ENCODE measurements around the gene MAS1. TPM values are rescaled to one million over a fixed set of nuclear protein-coding genes. Genes with fewer than 3 reads are reported as not detected.
"Not testable (repeated sequence)": the region's sequence is repeated elsewhere in the genome, so short reads cannot be mapped to it uniquely, and the experiment has no call there.

The MAS1 gene
- total and polyA plus RNA-seq, 4 experiments from 2014 or later, result not detected

- H3K4me1 ChIP-seq (ENCODE audit: insufficient read depth, low read length), result no peaks in the 10 kb centered on the region
- H3K27me3 ChIP-seq (ENCODE audit: insufficient read depth, low read length), result no peaks in the 10 kb centered on the region
- intact Hi-C loops (cut with micrococcal nuclease), result no loop called here
- DNase-seq, result no peak
- H3K36me3 ChIP-seq (ENCODE audit: insufficient read depth, low read length), result no peaks in the 10 kb centered on the region
- H3K9me3 Mint-ChIP-seq, result peaks cover 0 to 2% (median 0%) of the 10 kb centered on the region in 8 donors
- H3K27ac ChIP-seq (ENCODE audit: low read depth, low read length), result no peak overlapping the region
- CTCF ChIA-PET (ENCODE audit: partially characterized antibody), result interaction anchor here (1.0 kb wide), 1 partner anchor 28 kb away, joined by 3 read pairs; no protein-coding TSS in a partner anchor
- H3K4me1 Mint-ChIP-seq, result peaks cover 0 to 8% (median 2%) of the 10 kb centered on the region in 4 donors
- no peaks in the 10 kb centered on the region for H3K36me3 Mint-ChIP-seq
- H3K27ac Mint-ChIP-seq, result no peak overlapping the region
- peaks cover 11 to 18% of the 10 kb centered on the region in 2 donors for H3K27me3 Mint-ChIP-seq
- no peaks in the 10 kb centered on the region for H3K9me3 ChIP-seq (ENCODE audit: control insufficient read depth in 1 of 2, low read length in 2 of 2)
- no peak overlapping the region for H3K4me3 Mint-ChIP-seq
- POLR2A ChIA-PET (ENCODE audit: partially characterized antibody), result no interaction called here
- H3K4me3 ChIP-seq (ENCODE audit: low read length in 2 of 2), result no peak overlapping the region
These were observed 23.8 kb downstream of the MAS1 start for GRCh38 chr6:159914565-159914923.

GRCh38 chr6:159915397-159915796, 24.6 kb downstream of the MAS1 start:
- no peaks in the 10 kb centered on the region for H3K9me3 ChIP-seq (ENCODE audit: control insufficient read depth in 1 of 2, low read length in 2 of 2)

GRCh38 chr6:159916237-159916636, 25.4 kb downstream of the MAS1 start:
- Mint-ChIP-seq H3K4me1 (peaks cover 0 to 8% (median 2%) of the 10 kb centered on the region in 4 donors), H3K4me3 (no peak overlapping the region), H3K27ac (peak overlapping the region in 1 of 7 donors; percentile 37), H3K36me3 (no peaks in the 10 kb centered on the region), H3K9me3 (peaks cover 0 to 2% (median 1%) of the 10 kb centered on the region in 8 donors), H3K27me3 (peaks cover 5 to 10% of the 10 kb centered on the region in 2 donors)
- Histone ChIP-seq H3K27me3 (ENCODE audit: insufficient read depth, low read length) (no peaks in the 10 kb centered on the region), H3K4me1 (ENCODE audit: insufficient read depth, low read length) (no peaks in the 10 kb centered on the region), H3K36me3 (ENCODE audit: insufficient read depth, low read length) (no peaks in the 10 kb centered on the region), H3K4me3 (ENCODE audit: low read length in 2 of 2) (no peak overlapping the region), H3K9me3 (ENCODE audit: control insufficient read depth in 1 of 2, low read length in 2 of 2) (no peaks in the 10 kb centered on the region), H3K27ac (ENCODE audit: low read depth, low read length) (no peak overlapping the region)
- ChIA-PET POLR2A (ENCODE audit: partially characterized antibody) (no interaction called here), CTCF (ENCODE audit: partially characterized antibody) (no interaction called here)
- no peak for DNase-seq
- intact Hi-C loops (cut with micrococcal nuclease), result no loop called here

More at GRCh38 chr6:159915397-159915796, 24.6 kb downstream of the MAS1 start:
- Histone ChIP-seq H3K27ac (ENCODE audit: low read depth, low read length) (no peak overlapping the region), H3K27me3 (ENCODE audit: insufficient read depth, low read length) (no peaks in the 10 kb centered on the region), H3K4me3 (ENCODE audit: low read length in 2 of 2) (no peak overlapping the region), H3K4me1 (ENCODE audit: insufficient read depth, low read length) (no peaks in the 10 kb centered on the region), H3K36me3 (ENCODE audit: insufficient read depth, low read length) (no peaks in the 10 kb centered on the region)
- Mint-ChIP-seq H3K4me3 (no peak overlapping the region), H3K27ac (no peak overlapping the region), H3K4me1 (peaks cover 0 to 8% (median 2%) of the 10 kb centered on the region in 4 donors), H3K36me3 (no peaks in the 10 kb centered on the region), H3K27me3 (peaks cover 7 to 16% of the 10 kb centered on the region in 2 donors), H3K9me3 (peaks cover 0 to 2% (median 0%) of the 10 kb centered on the region in 8 donors)
- intact Hi-C loops (cut with micrococcal nuclease), result no loop called here
- ChIA-PET POLR2A (ENCODE audit: partially characterized antibody) (no interaction called here), CTCF (ENCODE audit: partially characterized antibody) (no interaction called here)
- no peak for DNase-seq

- H3K4me3 ChIP-seq (ENCODE audit: low read length in 2 of 2), result no peak overlapping the region
- intact Hi-C loops (cut with micrococcal nuclease), result no loop called here
- H3K27ac ChIP-seq (ENCODE audit: low read depth, low read length), result no peak overlapping the region
- Mint-ChIP-seq H3K36me3 (peaks cover 0 to 3% of the 10 kb centered on the region in 2 donors), H3K4me3 (no peak overlapping the region), H3K4me1 (peaks cover 0 to 8% (median 2%) of the 10 kb centered on the region in 4 donors), H3K27ac (no peak overlapping the region), H3K9me3 (peaks cover 0 to 8% (median 4%) of the 10 kb centered on the region in 8 donors), H3K27me3 (peaks cover 5 to 6% of the 10 kb centered on the region in 2 donors)
- no peak for DNase-seq
- ChIA-PET POLR2A (ENCODE audit: partially characterized antibody) (no interaction called here), CTCF (ENCODE audit: partially characterized antibody) (no interaction called here)
- no peaks in the 10 kb centered on the region for H3K4me1 ChIP-seq (ENCODE audit: insufficient read depth, low read length)
- no peaks in the 10 kb centered on the region for H3K27me3 ChIP-seq (ENCODE audit: insufficient read depth, low read length)
- no peaks in the 10 kb centered on the region for H3K36me3 ChIP-seq (ENCODE audit: insufficient read depth, low read length)
- no peaks in the 10 kb centered on the region for H3K9me3 ChIP-seq (ENCODE audit: control insufficient read depth in 1 of 2, low read length in 2 of 2)
These were observed 26.0 kb downstream of the MAS1 start for GRCh38 chr6:159916752-159917151.

- Histone ChIP-seq H3K9me3 (ENCODE audit: control insufficient read depth in 1 of 2, low read length in 2 of 2) (no peaks in the 10 kb centered on the region), H3K27me3 (ENCODE audit: insufficient read depth, low read length) (no peaks in the 10 kb centered on the region), H3K36me3 (ENCODE audit: insufficient read depth, low read length) (no peaks in the 10 kb centered on the region), H3K4me1 (ENCODE audit: insufficient read depth, low read length) (no peaks in the 10 kb centered on the region), H3K27ac (ENCODE audit: low read depth, low read length) (no peak overlapping the region), H3K4me3 (ENCODE audit: low read length in 2 of 2) (no peak overlapping the region)
- H3K27me3 Mint-ChIP-seq, result peaks cover 5 to 11% of the 10 kb centered on the region in 2 donors
- no peak for DNase-seq
- H3K27ac Mint-ChIP-seq, result no peak overlapping the region
- intact Hi-C loops (cut with micrococcal nuclease), result no loop called here
- peaks cover 3 to 19% (median 6%) of the 10 kb centered on the region in 8 donors for H3K9me3 Mint-ChIP-seq
- no peak overlapping the region for H3K4me3 Mint-ChIP-seq
- peaks cover 0 to 6% (median 1%) of the 10 kb centered on the region in 4 donors for H3K4me1 Mint-ChIP-seq
- ChIA-PET POLR2A (ENCODE audit: partially characterized antibody) (no interaction called here), CTCF (ENCODE audit: partially characterized antibody) (interaction anchor here (1.2 kb wide), 1 partner anchor 10 kb away, joined by 3 read pairs; no protein-coding TSS in a partner anchor)
- H3K36me3 Mint-ChIP-seq, result peaks cover 3% of the 10 kb centered on the region in 2 donors
These were observed 28.3 kb downstream of the MAS1 start for GRCh38 chr6:159919011-159919511.

- no peak overlapping the region for H3K4me3 Mint-ChIP-seq
- no peaks in the 10 kb centered on the region for H3K36me3 ChIP-seq (ENCODE audit: insufficient read depth, low read length)
- H3K27me3 ChIP-seq (ENCODE audit: insufficient read depth, low read length), result no peaks in the 10 kb centered on the region
- no peak overlapping the region for H3K4me3 ChIP-seq (ENCODE audit: low read length in 2 of 2)
- H3K4me1 Mint-ChIP-seq, result no peaks in the 10 kb centered on the region
- no peaks in the 10 kb centered on the region for H3K4me1 ChIP-seq (ENCODE audit: insufficient read depth, low read length)
- CTCF ChIA-PET (ENCODE audit: partially characterized antibody), result interaction anchor here (1.2 kb wide), 1 partner anchor 9 kb away, joined by 3 read pairs; no protein-coding TSS in a partner anchor
- H3K27me3 Mint-ChIP-seq, result peaks cover 5 to 12% of the 10 kb centered on the region in 2 donors
- intact Hi-C loops (cut with micrococcal nuclease), result no loop called here
- H3K27ac Mint-ChIP-seq, result no peak overlapping the region
- H3K9me3 ChIP-seq (ENCODE audit: control insufficient read depth in 1 of 2, low read length in 2 of 2), result no peaks in the 10 kb centered on the region
- no peak overlapping the region for H3K27ac ChIP-seq (ENCODE audit: low read depth, low read length)
- H3K36me3 Mint-ChIP-seq, result peaks cover 3% of the 10 kb centered on the region in 2 donors
- H3K9me3 Mint-ChIP-seq, result peaks cover 3 to 20% (median 10%) of the 10 kb centered on the region in 8 donors
- no peak for DNase-seq
- POLR2A ChIA-PET (ENCODE audit: partially characterized antibody), result no interaction called here
These were observed 29.0 kb downstream of the MAS1 start for GRCh38 chr6:159919800-159920199.

- H3K4me1 ChIP-seq (ENCODE audit: insufficient read depth, low read length); H3K36me3 Mint-ChIP-seq; H3K4me3 Mint-ChIP-seq; H3K27ac ChIP-seq (ENCODE audit: low read depth, low read length); H3K36me3 ChIP-seq (ENCODE audit: insufficient read depth, low read length); H3K27me3 ChIP-seq (ENCODE audit: insufficient read depth, low read length); DNase-seq; CTCF ChIA-PET (ENCODE audit: partially characterized antibody); intact Hi-C loops (cut with micrococcal nuclease); H3K9me3 ChIP-seq (ENCODE audit: control insufficient read depth in 1 of 2, low read length in 2 of 2); H3K4me3 ChIP-seq (ENCODE audit: low read length in 2 of 2); H3K27ac Mint-ChIP-seq; POLR2A ChIA-PET (ENCODE audit: partially characterized antibody); H3K4me1 Mint-ChIP-seq: not testable (repeated sequence)
- H3K27me3 Mint-ChIP-seq, result peaks cover 1 to 12% of the 10 kb centered on the region in 2 donors
- H3K9me3 Mint-ChIP-seq, result peaks cover 3 to 20% (median 9%) of the 10 kb centered on the region in 8 donors
These were observed 33.4 kb downstream of the MAS1 start for GRCh38 chr6:159924150-159924549.
